Tibial artery (tissue), 4 donors: ENCODE measurements around the gene PDGFA.

Source experiments
- DNase-seq, 2 donors: peaks; one replicate each; pipeline ENCODE4 v3.0.0-alpha.2; 2019
- H3K27ac ChIP-seq, 2 donors: fragments of 200-600 bp; sonication (generic) in 1 of 2; 1 replicate in 1 of 2; 2 replicates in 1 of 2; pipeline ENCODE4 v1.5.1; 2018 to 2019; ENCODE audit warnings: mild to moderate bottlenecking in 1 of 2
- H3K27me3 ChIP-seq, 2 donors: fragments of 200-600 bp; sonication (generic) in 1 of 2; one replicate each; pipeline versions ENCODE4 v1.5.1 to v1.6.0; 2016 to 2019
- H3K36me3 ChIP-seq, 3 donors: fragments of 200-600 bp; sonication (generic) in 2 of 3; one replicate each; pipeline ENCODE4 v1.5.1; 2016 to 2019; ENCODE audit warnings: mild to moderate bottlenecking in 2 of 3
- H3K4me1 ChIP-seq, 4 donors: fragments of 200-600 bp; sonication (generic) in 2 of 4; 1 replicate in 3 of 4; 2 replicates in 1 of 4; pipeline ENCODE4 v1.5.1; 2016 to 2019
- H3K4me3 ChIP-seq, 2 donors: fragments of 200-600 bp; sonication (generic) in 1 of 2; 1 replicate in 1 of 2; 2 replicates in 1 of 2; pipeline ENCODE4 v1.5.1; 2018 to 2019; ENCODE audit warnings: mild to moderate bottlenecking in 2 of 2
- H3K9me3 ChIP-seq, 3 donors: fragments of 200-600 bp; sonication (generic) in 1 of 3; one replicate each; pipeline ENCODE4 v1.5.1; 2016 to 2019
- CTCF ChIP-seq, 2 experiments: fragments of 200-600 bp in 1 of 2; fragments of 450-650 bp in 1 of 2; IDR thresholded peaks; one replicate each; pipeline ENCODE4 v1.5.1; 2017 to 2019; ENCODE audit warnings: antibody characterized with exemption in 2 of 2, mild to moderate bottlenecking in 1 of 2, moderate library complexity in 1 of 2
- intact Hi-C: fragments of 100-400 bp; cut with DNase I; formaldehyde crosslinking; loops from one replicate; pipeline ENCODE4 v1.15.0; 2023; ENCODE audit warnings: low total_unique reads

Gene PDGFA

GRCh38 chr7:474605-475424 lies 44.8 kb downstream of the PDGFA start:
- DNase-seq, result peak; percentile 0 to 64
- peaks cover 0 to 2% of the 10 kb centered on the region in 2 donors for H3K27me3 ChIP-seq
- TF ChIP-seq CTCF (IDR thresholded peaks at IDR 0.05), result no peak
- no peaks in the 10 kb centered on the region for H3K36me3 ChIP-seq
- intact Hi-C loops, result loop anchor here (5.0 kb wide), 1 partner anchor 42 kb away; the partner anchor contains the start of gene PDGFA
- H3K27ac ChIP-seq, result no peak overlapping the region
- peaks cover 4 to 17% (median 15%) of the 10 kb centered on the region in 4 donors for H3K4me1 ChIP-seq
- H3K4me3 ChIP-seq, result no peak overlapping the region
- peaks cover 0 to 5% (median 0%) of the 10 kb centered on the region in 3 donors for H3K9me3 ChIP-seq

- peaks cover 4 to 24% (median 23%) of the 10 kb centered on the region in 4 donors for H3K4me1 ChIP-seq
- no peak overlapping the region for H3K4me3 ChIP-seq
- H3K9me3 ChIP-seq, result peaks cover 0 to 5% (median 0%) of the 10 kb centered on the region in 3 donors
- no peaks in the 10 kb centered on the region for H3K27me3 ChIP-seq
- intact Hi-C loops, result loop anchor here (5.0 kb wide), 1 partner anchor 43 kb away; the partner anchor contains the start of gene PDGFA
- no peak for TF ChIP-seq CTCF (IDR thresholded peaks at IDR 0.05)
- no peak overlapping the region for H3K27ac ChIP-seq
- peak; percentile 3 to 39 for DNase-seq
- no peaks in the 10 kb centered on the region for H3K36me3 ChIP-seq
Measured at GRCh38 chr7:473870-474604, 45.6 kb downstream of the PDGFA start.

- no peak overlapping the region for H3K27ac ChIP-seq
- H3K9me3 ChIP-seq, result peaks cover 0 to 5% (median 0%) of the 10 kb centered on the region in 3 donors
- H3K4me3 ChIP-seq, result no peak overlapping the region
- DNase-seq, result peak; percentile 17 to 63
- intact Hi-C loops, result loop anchor here (5.0 kb wide), 1 partner anchor 44 kb away; the partner anchor contains the start of gene PDGFA
- peaks cover 4 to 31% (median 28%) of the 10 kb centered on the region in 4 donors for H3K4me1 ChIP-seq
- no peak for TF ChIP-seq CTCF (IDR thresholded peaks at IDR 0.05)
- no peaks in the 10 kb centered on the region for H3K27me3 ChIP-seq
- no peaks in the 10 kb centered on the region for H3K36me3 ChIP-seq
Measured at GRCh38 chr7:473211-473734, 46.4 kb downstream of the PDGFA start.

- Histone ChIP-seq H3K27me3 (no peaks in the 10 kb centered on the region), H3K4me1 (peaks cover 4 to 31% (median 28%) of the 10 kb centered on the region in 4 donors), H3K36me3 (no peaks in the 10 kb centered on the region), H3K4me3 (no peak overlapping the region), H3K9me3 (peaks cover 0 to 5% (median 0%) of the 10 kb centered on the region in 3 donors), H3K27ac (peak overlapping the region; percentile 82 to 88)
- TF ChIP-seq CTCF (IDR thresholded peaks at IDR 0.05), result no peak
- DNase-seq, result peak in 1 of 2 donors; percentile 3
- intact Hi-C loops, result loop anchor here (5.0 kb wide), 1 partner anchor 45 kb away; the partner anchor contains the start of gene PDGFA
Measured at GRCh38 chr7:472640-472957, 47.0 kb downstream of the PDGFA start.

GRCh38 chr7:471866-472639 lies 47.6 kb downstream of the PDGFA start:
- no peak overlapping the region for H3K4me3 ChIP-seq
- no peaks in the 10 kb centered on the region for H3K27me3 ChIP-seq
- intact Hi-C loops, result loop anchor here (5.0 kb wide), 1 partner anchor 45 kb away; the partner anchor contains the start of gene PDGFA
- peaks cover 0 to 5% (median 0%) of the 10 kb centered on the region in 3 donors for H3K9me3 ChIP-seq
- DNase-seq, result peak; percentile 83 to 98
- TF ChIP-seq CTCF (IDR thresholded peaks at IDR 0.05), result no peak
- peaks cover 4 to 31% (median 28%) of the 10 kb centered on the region in 4 donors for H3K4me1 ChIP-seq
- H3K36me3 ChIP-seq, result no peaks in the 10 kb centered on the region
- peak overlapping the region; percentile 82 to 88 for H3K27ac ChIP-seq
